ENCODE measurements around the gene IRX3. TPM values are rescaled to one million over a fixed set of nuclear protein-coding genes. Genes with fewer than 3 reads are reported as not detected.

Gene IRX3
- total RNA-seq, 1 experiment from 2014 or later = 2.4 TPM

- H2BK15ac ChIP-seq (ENCODE audit: low read depth, low read length) = no peak overlapping the region
- H3K4me3 Mint-ChIP-seq = no peak overlapping the region
- no peak overlapping the region for H3K14ac ChIP-seq (ENCODE audit: insufficient read depth, low read length)
- no peak overlapping the region for H2AFZ ChIP-seq (ENCODE audit: low read length)
- no peak overlapping the region for H2BK12ac ChIP-seq (ENCODE audit: insufficient read length, low read depth, low read length)
- H3K4me2 ChIP-seq (ENCODE audit: insufficient read depth, insufficient read length, low read length) = no peak overlapping the region
- peaks cover 14 to 16% of the 10 kb centered on the region in 2 experiments for H3K4me1 Mint-ChIP-seq
- H3K9ac ChIP-seq (ENCODE audit: extremely low read depth, insufficient read length, low read length) = no peak overlapping the region
- DNase-seq = no peak
- TF ChIP-seq CTCF (conservative IDR thresholded peaks at IDR 0.05) = no peak
- H2BK20ac ChIP-seq (ENCODE audit: low read depth, low read length, poor library complexity, severe bottlenecking) = no peak overlapping the region
- no peak overlapping the region for H4K8ac ChIP-seq (replicated peaks; ENCODE audit: insufficient read length, low read depth, low read length)
- no peaks in the 10 kb centered on the region for H3K27me3 ChIP-seq (ENCODE audit: insufficient read depth, low read length)
- H3K27ac Mint-ChIP-seq = no peak overlapping the region
- WGBS (ENCODE audit: extremely low coverage, insufficient read length, low lambda C conversion rate) = no CpG with 5 or more reads among the region's 8 CpGs
- no peak overlapping the region for H3K56ac ChIP-seq (ENCODE audit: insufficient read length, low read depth, low read length)
- H3K9me3 Mint-ChIP-seq = peaks cover 0 to 5% of the 10 kb centered on the region in 2 experiments; a peak in 1 of 5 replicates
- H3K27me3 Mint-ChIP-seq (ENCODE audit: low read depth) = peaks cover 9% of the 10 kb centered on the region
- H3K23me2 ChIP-seq (ENCODE audit: insufficient read length, low read depth, low read length, poor library complexity, severe bottlenecking) = no peaks in the 10 kb centered on the region
- H3K4ac ChIP-seq (ENCODE audit: low read depth, low read length) = no peak overlapping the region
- H4K20me1 ChIP-seq (ENCODE audit: control insufficient read depth, insufficient read depth, insufficient read length) = no peaks in the 10 kb centered on the region
- H3T11ph ChIP-seq (ENCODE audit: low read length) = no peak overlapping the region
- H3K27ac ChIP-seq (ENCODE audit: insufficient read length, low read depth, low read length) = no peak overlapping the region
- H3K79me1 ChIP-seq (ENCODE audit: insufficient read depth, low read depth, low read length, poor library complexity, severe bottlenecking) = no peaks in the 10 kb centered on the region
- H4K91ac ChIP-seq (ENCODE audit: insufficient read length, low read depth, low read length) = no peak overlapping the region
- H3K36me3 Mint-ChIP-seq (ENCODE audit: insufficient read depth in 1 of 3, low read depth in 3 of 3) = no peaks in the 10 kb centered on the region
- no peak overlapping the region for H3K23ac ChIP-seq (ENCODE audit: insufficient read length, low read depth, low read length)
- H3K4me1 ChIP-seq (ENCODE audit: insufficient read depth, low read length) = peaks cover 8% of the 10 kb centered on the region; the same call in 1 of the 2 replicates
- no peak overlapping the region for H4K5ac ChIP-seq (ENCODE audit: insufficient read length, low read depth, low read length)
- H3K79me2 ChIP-seq (ENCODE audit: insufficient read depth, low read length) = no peaks in the 10 kb centered on the region
- H2BK120ac ChIP-seq (ENCODE audit: low read depth, low read length, poor library complexity, severe bottlenecking) = no peak overlapping the region
- no peaks in the 10 kb centered on the region for H3K9me3 ChIP-seq (ENCODE audit: control insufficient read depth, low read depth, low read length)
- H3K18ac ChIP-seq (ENCODE audit: insufficient read length, low read depth, low read length) = no peak overlapping the region
- H2AK5ac ChIP-seq (ENCODE audit: insufficient read length, low read length) = no peak overlapping the region
- H2BK5ac ChIP-seq (ENCODE audit: insufficient read length, low read length) = no peak overlapping the region
These were observed 29.7 kb upstream of the IRX3 start for GRCh38 chr16:54316095-54316889.
